Activated T-cell treated with anti-CD3 and anti-CD28 coated beads, Interleukin-2, amount 50 U/mL, for 4 hours (primary cell): ENCODE data around the gene SP3. TPM values are rescaled to one million over a fixed set of nuclear protein-coding genes. Genes with fewer than 3 reads are reported as not detected.

ENCODE experiments used
- ATAC-seq, 2 donors: fragments of 200-7000 bp; cut with Tn5 transposase; one replicate each; pipeline ENCODE4 v1.10.0; 2021
- DNase-seq: peaks from one replicate; pipeline ENCODE4 v3.0.0-alpha.2; 2020
- H3K27me3 Mint-ChIP-seq: one replicate; pipeline ENCODE4 v1.8.0; 2021; ENCODE audit warnings: low read depth, mixed read lengths
- H3K36me3 Mint-ChIP-seq: one replicate; pipeline ENCODE4 v1.8.0; 2022; ENCODE audit warnings: mixed read lengths; ENCODE audit not compliant: insufficient read depth
- H3K4me1 Mint-ChIP-seq: one replicate; pipeline ENCODE4 v1.8.0; 2021; ENCODE audit warnings: low read depth, mixed read lengths
- H3K4me3 Mint-ChIP-seq: one replicate; pipeline ENCODE4 v1.8.0; 2021; ENCODE audit warnings: mild to moderate bottlenecking, moderate library complexity, mixed read lengths
- H3K9me3 Mint-ChIP-seq: one replicate; pipeline ENCODE4 v1.8.0; 2021; ENCODE audit warnings: mixed read lengths
- total RNA-seq, 3 donors: library from RNA; stranded (reverse); gene quantifications; one replicate each; pipeline ENCODE4 v1.2.1, GENCODE V29; 2021

SP3 gene
- total RNA-seq, 3 donors from 2014 or later, result 86.5 to 89.9 (median 89.9) TPM

GRCh38 chr2:174003720-174004695 is 38.8 kb upstream of the SP3 start:
- H3K4me3 Mint-ChIP-seq, result no peak overlapping the region

GRCh38 chr2:174002679-174003078 is 37.5 kb upstream of the SP3 start:
- Mint-ChIP-seq H3K27me3 (no peaks in the 10 kb centered on the region), H3K36me3 (no peaks in the 10 kb centered on the region), H3K9me3 (no peaks in the 10 kb centered on the region), H3K4me3 (no peak overlapping the region), H3K4me1 (peaks cover 2% of the 10 kb centered on the region)
- ATAC-seq (no peak), DNase-seq (no peak)

More at GRCh38 chr2:174003720-174004695, 38.8 kb upstream of the SP3 start:
- DNase-seq (no peak), ATAC-seq (no peak)
- Mint-ChIP-seq H3K36me3 (no peaks in the 10 kb centered on the region), H3K4me1 (peaks cover 2% of the 10 kb centered on the region), H3K27me3 (peaks cover under 1% of the 10 kb centered on the region), H3K9me3 (no peaks in the 10 kb centered on the region)

GRCh38 chr2:174001107-174001506 is 35.9 kb upstream of the SP3 start:
- Mint-ChIP-seq H3K4me3 (no peak overlapping the region), H3K27me3 (no peaks in the 10 kb centered on the region), H3K9me3 (no peaks in the 10 kb centered on the region), H3K36me3 (no peaks in the 10 kb centered on the region), H3K4me1 (peaks cover 4% of the 10 kb centered on the region)
- ATAC-seq (no peak), DNase-seq (no peak)

- ATAC-seq, result no peak
- H3K36me3 Mint-ChIP-seq, result no peaks in the 10 kb centered on the region
- no peaks in the 10 kb centered on the region for H3K9me3 Mint-ChIP-seq
- no peaks in the 10 kb centered on the region for H3K27me3 Mint-ChIP-seq
- H3K4me3 Mint-ChIP-seq, result no peak overlapping the region
- no peak for DNase-seq
- peaks cover 3% of the 10 kb centered on the region for H3K4me1 Mint-ChIP-seq
Observed at GRCh38 chr2:173999724-174000123, 34.6 kb upstream of the SP3 start.

DNA sequence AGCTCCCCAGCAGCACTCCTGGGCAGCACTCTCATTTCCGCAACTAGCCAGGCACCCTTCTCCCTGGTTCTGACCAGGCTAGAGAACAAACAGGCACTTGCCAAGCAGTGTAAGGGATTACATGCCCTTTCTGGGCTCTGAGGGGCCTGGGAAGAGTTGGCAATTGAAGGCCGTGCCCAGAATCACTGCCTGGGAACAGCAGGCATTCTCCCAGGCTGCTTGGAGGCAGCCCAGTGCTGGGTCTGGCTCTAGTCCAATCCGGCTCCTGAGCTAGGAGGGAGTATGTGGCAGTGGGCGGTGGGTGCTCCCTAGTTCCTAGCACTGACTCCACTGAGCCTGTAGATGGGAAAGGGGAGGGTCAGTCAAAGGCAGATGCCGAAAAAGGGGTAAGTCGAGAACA is 34.1 kb upstream of the SP3 start:
- no peaks in the 10 kb centered on the region for H3K36me3 Mint-ChIP-seq
- no peak overlapping the region for H3K4me3 Mint-ChIP-seq
- no peaks in the 10 kb centered on the region for H3K9me3 Mint-ChIP-seq
- ATAC-seq (no peak), DNase-seq (no peak)
- H3K4me1 Mint-ChIP-seq, result peaks cover 3% of the 10 kb centered on the region
- H3K27me3 Mint-ChIP-seq, result peaks cover 1% of the 10 kb centered on the region

DNA sequence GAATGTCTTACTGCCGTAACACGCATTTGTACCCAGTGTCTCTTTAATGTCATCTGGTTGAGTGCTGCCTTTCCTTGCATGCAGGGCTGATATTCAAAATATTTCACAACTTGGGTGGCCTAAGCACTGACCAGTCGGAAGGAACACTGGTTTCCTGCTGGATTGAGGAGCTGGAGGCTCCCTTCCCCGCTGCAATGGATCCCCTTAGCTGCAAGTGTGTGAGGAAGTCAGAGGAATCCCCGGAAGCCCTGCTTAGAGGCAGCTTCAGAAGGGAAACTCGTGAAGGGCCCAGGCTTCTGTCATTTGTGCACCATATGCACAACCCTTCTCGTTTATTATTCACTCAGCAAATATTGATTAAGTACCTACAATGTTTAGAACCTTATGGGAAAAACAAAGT is 33.2 kb upstream of the SP3 start:
- H3K36me3 Mint-ChIP-seq, result no peaks in the 10 kb centered on the region
- no peak for DNase-seq
- peaks cover 3% of the 10 kb centered on the region for H3K4me1 Mint-ChIP-seq
- no peaks in the 10 kb centered on the region for H3K9me3 Mint-ChIP-seq
- no peak for ATAC-seq
- H3K27me3 Mint-ChIP-seq, result peaks cover 3% of the 10 kb centered on the region
- no peak overlapping the region for H3K4me3 Mint-ChIP-seq

GRCh38 chr2:173997753-173998152 is 32.6 kb upstream of the SP3 start:
- Mint-ChIP-seq H3K4me3 (no peak overlapping the region), H3K9me3 (no peaks in the 10 kb centered on the region), H3K36me3 (no peaks in the 10 kb centered on the region), H3K27me3 (peaks cover 5% of the 10 kb centered on the region), H3K4me1 (peaks cover 3% of the 10 kb centered on the region)
- no peak for ATAC-seq
- DNase-seq, result no peak

DNA sequence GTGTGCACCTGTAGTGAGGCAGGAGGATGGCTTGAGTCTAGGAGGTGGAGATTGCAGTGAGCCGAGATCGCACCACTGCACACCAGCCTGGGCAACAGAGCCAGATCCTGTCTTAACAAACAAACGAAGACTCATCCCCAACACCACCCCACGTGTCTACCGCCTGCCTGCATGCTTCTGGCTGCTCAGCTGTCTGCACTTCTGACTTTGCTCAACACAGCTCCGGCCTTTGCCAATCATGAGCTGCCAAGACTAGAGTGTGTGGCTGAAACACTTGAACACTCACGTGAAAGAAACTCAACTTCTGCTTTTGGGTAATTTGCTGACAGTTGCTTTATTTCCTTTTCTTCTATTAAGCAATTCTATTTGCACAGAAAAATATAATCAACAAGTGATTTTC is 32.1 kb upstream of the SP3 start:
- H3K27me3 Mint-ChIP-seq, result peaks cover 6% of the 10 kb centered on the region
- ATAC-seq, result no peak

DNA sequence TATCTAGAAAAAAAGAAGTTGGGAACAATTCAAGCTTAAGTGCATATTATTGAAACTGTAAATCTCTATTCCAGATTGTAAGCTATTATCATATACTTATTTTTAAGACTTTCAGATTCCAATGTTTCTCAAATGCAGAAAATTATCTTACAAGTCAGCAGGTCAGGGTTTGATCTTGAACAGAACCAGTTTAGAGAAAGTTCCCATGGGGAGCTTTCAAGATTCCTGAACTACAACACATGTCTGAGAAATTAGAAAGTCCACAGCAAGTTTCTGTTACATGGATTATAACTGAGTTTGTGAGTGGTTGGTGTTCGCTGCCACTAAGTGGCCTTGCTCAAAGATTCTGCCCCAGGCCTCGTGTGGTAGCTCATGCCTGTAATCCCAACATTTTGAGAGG is 31.6 kb upstream of the SP3 start:
- Mint-ChIP-seq H3K4me3 (no peak overlapping the region), H3K4me1 (peaks cover 3% of the 10 kb centered on the region), H3K36me3 (no peaks in the 10 kb centered on the region), H3K9me3 (no peaks in the 10 kb centered on the region), H3K27me3 (peaks cover 8% of the 10 kb centered on the region)
- no peak for ATAC-seq
- DNase-seq, result no peak

More for the DNA sequence above, 32.1 kb upstream of the SP3 start:
- H3K9me3 Mint-ChIP-seq, result no peaks in the 10 kb centered on the region
- no peak overlapping the region for H3K4me3 Mint-ChIP-seq
- no peaks in the 10 kb centered on the region for H3K36me3 Mint-ChIP-seq
- peaks cover 3% of the 10 kb centered on the region for H3K4me1 Mint-ChIP-seq
- DNase-seq, result no peak

- ATAC-seq, result no peak
- Mint-ChIP-seq H3K4me1 (peaks cover 3% of the 10 kb centered on the region), H3K27me3 (peaks cover 9% of the 10 kb centered on the region), H3K36me3 (no peaks in the 10 kb centered on the region), H3K9me3 (no peaks in the 10 kb centered on the region), H3K4me3 (no peak overlapping the region)
- DNase-seq, result no peak
Observed at GRCh38 chr2:173993459-173993858, 28.3 kb upstream of the SP3 start.

- no peak overlapping the region for H3K4me3 Mint-ChIP-seq
- ATAC-seq, result no peak
Observed at GRCh38 chr2:173991856-173992588, 26.8 kb upstream of the SP3 start.

DNA sequence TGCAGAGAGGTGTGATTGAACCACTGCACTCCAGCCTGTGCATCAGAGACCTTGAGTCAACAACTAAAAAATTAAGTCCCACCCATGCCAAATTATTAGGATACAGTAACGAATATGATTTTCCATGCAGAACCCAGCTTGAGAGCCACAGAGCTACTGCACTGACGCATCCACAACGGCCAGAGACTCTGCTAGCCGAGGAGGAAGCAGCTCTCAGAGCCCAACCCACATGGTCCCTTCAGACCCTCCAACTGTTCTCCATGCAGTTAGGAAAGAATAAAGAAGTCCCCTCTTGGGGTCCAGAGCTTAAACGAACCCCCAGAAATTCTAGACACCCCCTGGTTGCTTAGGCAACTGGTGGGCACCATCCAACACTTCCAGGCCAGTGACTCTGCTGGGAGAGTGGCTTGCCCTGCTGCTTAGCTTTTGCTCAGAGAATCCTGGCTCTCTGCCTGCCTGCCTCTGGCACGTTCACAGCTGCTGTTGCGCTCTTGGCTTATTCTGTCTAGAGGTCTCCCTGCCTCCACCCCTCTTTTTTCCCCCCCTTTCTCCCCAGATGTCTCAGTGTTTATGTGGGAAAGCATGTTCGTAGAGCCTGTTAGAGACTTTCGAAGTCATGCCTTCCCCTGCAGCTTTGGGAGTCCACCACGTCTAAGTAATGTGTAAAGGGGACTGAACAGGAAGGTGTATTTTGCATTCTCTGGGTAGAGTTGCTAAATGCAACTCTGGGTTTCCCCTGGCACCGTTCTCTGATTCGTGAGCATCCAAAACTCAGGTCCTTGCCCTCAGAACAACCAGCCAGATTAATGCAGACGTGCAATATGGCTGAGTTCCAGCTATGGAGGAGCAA is 26.0 kb upstream of the SP3 start:
- no peak for DNase-seq
- no peak for ATAC-seq
- no peak overlapping the region for H3K4me3 Mint-ChIP-seq
- no peaks in the 10 kb centered on the region for H3K36me3 Mint-ChIP-seq
- no peaks in the 10 kb centered on the region for H3K9me3 Mint-ChIP-seq
- peaks cover 9% of the 10 kb centered on the region for H3K27me3 Mint-ChIP-seq
- no peaks in the 10 kb centered on the region for H3K4me1 Mint-ChIP-seq

More at GRCh38 chr2:173991856-173992588, 26.8 kb upstream of the SP3 start:
- no peak for DNase-seq
- Mint-ChIP-seq H3K4me1 (peaks cover 3% of the 10 kb centered on the region), H3K9me3 (no peaks in the 10 kb centered on the region), H3K36me3 (no peaks in the 10 kb centered on the region), H3K27me3 (peaks cover 9% of the 10 kb centered on the region)

GRCh38 chr2:173990245-173990644 is 25.1 kb upstream of the SP3 start:
- Mint-ChIP-seq H3K9me3 (no peaks in the 10 kb centered on the region), H3K4me1 (no peaks in the 10 kb centered on the region), H3K36me3 (no peaks in the 10 kb centered on the region), H3K27me3 (peaks cover 9% of the 10 kb centered on the region), H3K4me3 (no peak overlapping the region)
- ATAC-seq (no peak), DNase-seq (no peak)

GRCh38 chr2:173989884-173990215 is 24.7 kb upstream of the SP3 start:
- Mint-ChIP-seq H3K27me3 (peaks cover 9% of the 10 kb centered on the region), H3K9me3 (no peaks in the 10 kb centered on the region)

More at GRCh38 chr2:173989884-173990215, 24.7 kb upstream of the SP3 start:
- H3K36me3 Mint-ChIP-seq, result no peaks in the 10 kb centered on the region
- DNase-seq (no peak), ATAC-seq (no peak)
- H3K4me3 Mint-ChIP-seq, result no peak overlapping the region
- no peaks in the 10 kb centered on the region for H3K4me1 Mint-ChIP-seq
